HG02943 (cell line): ENCODE data around the gene CFAP141.
"Not testable (repeated sequence)": the region's sequence is repeated elsewhere in the genome, so short reads cannot be mapped to it uniquely, and the experiment has no call there.

Source experiments
- ATAC-seq: cut with Tn5 transposase; IDR thresholded peaks from one replicate; pipeline ENCODE4 v1.9.1; 2021; ENCODE audit warnings: mild to moderate bottlenecking, low read depth, moderate library complexity; ENCODE audit not compliant: unreplicated experiment

Gene CFAP141

DNA sequence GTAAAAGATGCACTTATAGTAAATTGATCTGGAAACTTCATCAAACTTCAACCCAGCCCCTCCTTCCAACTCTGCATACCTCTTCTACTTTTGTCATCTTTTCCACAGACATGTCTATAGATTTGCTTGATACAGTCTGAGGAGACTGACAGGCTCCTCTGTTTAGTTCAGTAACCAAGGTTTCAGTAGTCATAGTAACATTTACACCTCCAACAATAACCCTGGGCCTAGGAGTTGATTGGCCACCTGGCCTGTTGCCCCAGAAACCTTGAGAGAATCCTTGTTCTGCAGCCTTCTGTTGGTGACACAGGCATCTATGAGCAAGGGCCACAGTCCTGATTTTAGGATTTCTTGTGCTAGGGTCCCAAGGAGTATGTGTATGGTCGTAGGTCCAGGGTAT is at the start of gene CFAP141:
TSS of gene CFAP141 (minus strand) at position 138 of the 400 bp plus-strand sequence. CDS start at position 112, 26 bp downstream.
- ATAC-seq, result no peak

DNA sequence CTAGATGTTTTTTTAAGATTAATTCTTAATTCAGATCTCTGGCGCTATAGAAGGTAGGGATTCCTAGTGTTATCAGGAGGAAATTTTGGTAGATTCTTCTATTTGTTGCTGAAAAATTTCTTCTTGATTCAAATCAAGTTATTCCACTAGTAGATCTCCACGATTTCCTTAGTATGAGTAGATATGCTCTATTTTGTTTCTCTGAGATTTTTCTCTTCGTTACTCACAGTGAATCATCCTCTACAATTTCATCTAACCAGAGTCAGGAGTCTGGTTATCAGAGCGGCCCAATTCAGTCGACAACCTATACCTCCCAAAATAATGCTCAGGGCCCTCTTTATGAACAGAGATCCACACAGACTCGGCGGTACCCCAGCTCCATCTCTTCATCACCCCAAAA is 47.5 kb upstream of the CFAP141 start:
- ATAC-seq, result no peak

DNA sequence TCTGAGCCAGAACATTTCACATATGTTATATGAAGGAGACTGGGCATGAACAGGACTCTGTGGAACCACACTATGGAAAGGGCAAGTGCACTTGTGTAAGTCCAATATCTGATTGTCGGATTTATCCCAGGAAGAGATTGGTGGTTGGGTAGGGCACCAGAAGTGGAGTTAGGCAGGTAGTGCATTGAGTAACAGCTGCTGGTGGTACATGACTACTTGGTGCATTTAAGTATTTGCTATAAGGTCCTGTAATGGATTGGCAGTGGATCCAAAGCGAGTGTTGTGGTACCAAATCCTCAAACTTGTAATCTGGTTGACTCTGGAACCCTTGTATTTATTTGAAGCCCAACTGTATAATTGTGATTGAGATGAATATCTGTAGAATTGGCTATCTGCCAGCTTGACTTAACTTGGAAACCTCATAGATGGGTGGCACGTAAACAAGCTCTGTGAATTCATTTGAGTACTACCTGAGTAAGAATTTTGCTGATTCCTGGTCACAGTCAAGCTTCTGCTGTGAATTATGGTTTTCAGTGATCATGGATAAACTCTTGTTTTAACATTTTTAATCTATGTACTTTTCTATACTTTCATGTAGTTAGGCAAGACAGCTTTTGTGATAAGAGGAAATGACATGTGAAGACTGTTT is 35.7 kb upstream of the CFAP141 start:
- ATAC-seq, result no peak

DNA sequence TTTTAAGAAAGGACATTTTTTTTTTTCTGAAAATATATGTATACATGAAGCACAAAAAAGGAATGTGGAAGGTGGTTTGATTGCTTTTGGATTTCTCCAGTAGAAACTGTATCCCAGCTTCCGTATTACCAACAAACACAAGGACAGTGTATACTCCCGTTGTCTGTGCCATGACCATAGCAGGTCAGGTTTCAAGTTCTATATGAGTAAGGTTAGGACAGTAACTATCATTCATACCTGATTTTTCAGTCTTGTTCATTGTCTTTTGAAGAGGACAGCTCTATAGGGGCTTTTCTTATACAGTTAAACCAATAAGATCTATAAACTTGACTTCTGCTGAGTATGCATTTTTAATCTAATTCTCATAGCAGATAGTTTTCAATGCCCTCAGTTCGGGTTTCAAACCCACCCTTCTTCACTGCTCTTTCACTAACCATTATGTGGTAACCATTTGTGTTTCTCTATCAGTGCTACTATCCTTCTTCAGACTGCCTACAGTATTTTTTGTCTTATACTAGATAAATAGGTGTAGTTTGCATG is 34.2 kb upstream of the CFAP141 start:
- no peak for ATAC-seq

DNA sequence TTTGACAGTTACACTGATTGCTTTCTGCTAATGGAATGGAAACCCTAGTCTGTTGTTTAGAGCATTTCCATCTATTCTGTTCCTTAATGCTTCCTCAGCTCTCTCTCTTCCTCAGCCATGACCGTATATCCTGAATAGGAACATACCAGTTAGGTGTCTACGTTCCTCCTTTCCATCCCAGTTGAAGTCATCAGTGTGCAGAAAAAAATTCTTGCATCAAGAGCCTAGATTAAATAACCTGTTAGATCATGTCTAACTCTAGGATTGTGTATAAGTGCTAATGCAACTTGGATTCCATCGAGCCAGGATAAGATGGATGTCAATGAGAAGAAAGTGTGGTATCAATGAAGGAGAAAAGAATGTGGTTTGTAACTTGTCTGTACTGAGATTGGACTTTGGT is 33.4 kb upstream of the CFAP141 start:
- ATAC-seq, result no peak

DNA sequence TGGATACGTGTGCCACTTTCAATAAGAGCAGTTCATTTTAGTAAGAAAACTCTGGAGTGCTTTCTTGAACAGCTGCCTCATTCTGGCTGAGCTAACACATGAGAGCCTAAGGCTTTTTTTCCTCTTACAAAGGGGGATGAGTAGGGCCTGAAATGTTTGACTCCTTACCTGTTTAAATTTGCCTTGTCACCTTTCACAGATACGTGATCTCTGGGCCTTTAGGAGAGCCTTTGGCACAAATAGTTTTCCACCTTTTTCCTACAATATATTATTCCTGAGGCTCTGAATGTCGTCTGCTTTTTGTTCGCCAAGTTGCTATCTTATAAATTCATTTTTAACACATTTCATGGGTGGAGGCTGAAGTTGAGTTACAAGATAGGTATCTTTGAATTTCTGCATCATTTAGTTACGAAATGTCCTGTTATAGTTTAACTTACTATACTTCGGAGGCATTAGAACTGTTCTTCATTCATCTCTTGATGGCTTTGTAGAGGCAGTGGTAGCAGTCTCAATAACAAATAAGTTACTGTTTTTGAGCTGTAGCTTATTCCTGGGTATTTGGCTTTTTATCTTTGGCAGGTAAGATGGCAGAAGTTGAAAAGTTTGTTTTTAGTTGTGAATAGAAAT is 31.9 kb upstream of the CFAP141 start:
- no peak for ATAC-seq

DNA sequence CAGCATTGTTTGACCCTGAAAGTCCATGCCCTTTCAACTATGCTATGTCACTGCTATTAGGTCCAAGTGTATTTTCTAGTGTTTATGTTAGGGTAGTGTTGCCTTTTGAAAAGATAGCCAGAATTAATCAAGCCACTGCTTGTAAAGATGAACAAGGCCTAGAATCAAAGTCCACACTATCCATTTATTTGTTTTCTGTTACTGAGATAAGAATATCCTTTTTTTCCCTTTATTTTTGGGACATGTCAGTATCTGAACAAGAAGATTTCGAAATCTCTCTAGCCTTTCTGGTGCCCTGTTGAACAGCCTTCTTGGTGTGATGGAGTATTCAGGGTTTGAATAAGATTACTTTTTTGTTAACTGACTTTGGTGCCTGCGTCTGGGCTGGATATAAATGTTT is 31.3 kb upstream of the CFAP141 start:
- no peak for ATAC-seq

DNA sequence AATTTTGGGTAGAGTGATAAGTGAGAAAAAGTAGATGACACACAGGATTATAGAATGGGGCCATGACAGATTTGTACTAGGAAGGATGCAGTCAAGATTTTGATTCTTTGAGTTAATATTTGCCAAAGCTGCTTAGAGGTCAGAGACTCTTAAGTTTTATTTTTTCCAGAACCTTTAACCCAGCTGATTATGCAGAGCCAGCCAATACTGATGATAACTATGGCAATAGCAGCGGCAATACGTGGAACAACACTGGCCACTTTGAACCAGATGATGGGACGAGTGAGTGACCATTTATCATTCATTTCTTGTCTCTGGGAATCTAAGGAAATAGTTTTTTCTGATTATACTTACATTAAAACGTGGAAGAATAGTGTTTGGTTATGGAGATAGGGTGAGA is 30.7 kb upstream of the CFAP141 start:
- no peak for ATAC-seq

DNA sequence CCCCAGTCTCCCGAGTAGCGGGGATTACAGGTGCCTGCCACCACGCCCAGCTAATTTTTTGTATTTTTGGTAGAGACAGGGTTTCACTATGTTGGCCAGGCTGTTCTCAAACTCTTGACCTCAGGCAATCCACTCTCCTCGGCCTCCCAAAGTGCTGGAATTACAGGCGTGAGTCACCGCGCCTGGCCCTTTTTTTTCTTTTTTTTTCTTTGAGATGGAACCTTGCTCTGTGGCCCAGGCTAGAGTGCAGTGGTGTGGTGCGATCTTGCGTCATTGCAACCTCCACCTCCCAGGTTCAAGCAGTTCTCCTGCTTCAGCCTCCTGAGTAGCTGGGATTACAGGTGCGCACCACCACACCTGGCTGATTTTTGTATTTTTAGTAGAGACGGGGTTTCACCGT is 27.0 kb upstream of the CFAP141 start:
- not testable (repeated sequence) for ATAC-seq

DNA sequence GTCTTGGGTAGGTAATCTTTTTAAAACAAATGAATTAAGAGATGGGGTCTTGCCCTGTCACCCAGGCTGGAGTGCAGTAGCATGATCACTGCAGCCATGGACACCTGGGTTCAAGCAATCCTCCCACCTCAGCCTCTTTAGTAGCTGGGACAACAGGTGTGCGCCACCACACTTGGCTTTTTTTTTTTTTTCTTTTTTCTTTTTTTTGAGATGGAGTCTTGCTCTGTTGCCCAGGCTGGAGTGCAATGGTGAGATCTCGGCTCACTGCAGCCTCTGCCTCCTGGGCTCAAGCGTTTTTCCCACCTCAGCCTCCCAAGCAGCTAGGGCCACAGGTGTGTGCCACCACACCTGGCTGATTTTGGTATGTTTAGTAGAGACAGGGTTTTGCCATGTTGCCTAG is 25.0 kb upstream of the CFAP141 start:
- not testable (repeated sequence) for ATAC-seq

DNA sequence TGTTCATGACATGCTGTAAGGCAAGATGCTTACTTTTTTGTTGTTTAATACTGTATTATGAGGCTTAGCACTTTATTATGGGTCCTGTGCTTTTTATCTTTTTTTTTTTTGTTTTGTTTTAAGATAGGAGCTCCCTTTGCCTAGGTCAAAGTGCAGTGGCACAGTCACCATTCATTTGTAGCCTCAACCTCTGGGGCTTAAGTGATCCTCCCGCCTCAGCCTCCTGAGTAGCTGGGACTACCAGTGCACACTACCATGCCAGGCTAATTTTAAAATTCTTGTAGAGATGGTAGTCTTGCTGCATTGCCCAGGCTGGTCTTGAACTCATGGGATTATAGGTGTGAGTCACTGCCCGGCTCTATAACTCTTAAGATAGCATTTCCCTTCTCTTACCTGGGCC is 19.2 kb upstream of the CFAP141 start:
- no peak for ATAC-seq

DNA sequence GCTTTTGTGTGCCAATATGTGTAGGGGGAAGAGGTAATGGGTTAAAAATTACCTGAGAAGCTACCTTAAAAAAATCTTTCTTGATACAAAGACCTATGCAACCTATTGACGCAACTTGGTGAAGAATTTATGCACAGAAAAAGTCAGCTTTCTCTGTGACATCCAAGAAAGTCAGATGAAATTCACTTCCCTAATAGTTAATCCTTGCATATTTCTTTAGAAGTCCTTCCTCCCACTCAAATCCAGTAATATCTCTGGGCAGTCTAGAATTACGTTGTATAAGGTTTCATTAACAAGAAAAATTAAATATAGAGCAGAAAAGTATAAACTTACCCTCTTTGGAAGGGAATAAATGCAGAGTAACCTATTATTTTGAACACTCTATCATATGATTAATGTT is 17.5 kb upstream of the CFAP141 start:
- no peak for ATAC-seq

DNA sequence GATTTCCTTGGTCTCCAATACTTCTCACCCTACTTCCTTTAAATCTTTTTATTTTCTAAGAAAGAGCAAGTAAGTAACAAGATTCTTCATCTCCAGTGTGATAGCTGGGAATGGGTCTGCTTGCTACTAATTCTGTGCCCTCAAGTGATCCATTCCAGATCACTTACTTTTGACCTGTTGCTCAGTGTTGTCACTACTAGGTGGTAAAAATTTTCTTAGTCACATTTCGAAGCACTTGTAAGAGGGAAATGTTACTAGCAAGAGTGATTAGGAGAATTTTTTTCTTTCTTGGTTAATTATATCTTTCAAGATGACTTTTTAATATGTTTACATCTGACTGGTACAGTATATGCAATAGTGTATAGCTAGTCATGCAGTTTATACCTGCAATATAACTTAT is 16.8 kb upstream of the CFAP141 start:
- ATAC-seq, result no peak

DNA sequence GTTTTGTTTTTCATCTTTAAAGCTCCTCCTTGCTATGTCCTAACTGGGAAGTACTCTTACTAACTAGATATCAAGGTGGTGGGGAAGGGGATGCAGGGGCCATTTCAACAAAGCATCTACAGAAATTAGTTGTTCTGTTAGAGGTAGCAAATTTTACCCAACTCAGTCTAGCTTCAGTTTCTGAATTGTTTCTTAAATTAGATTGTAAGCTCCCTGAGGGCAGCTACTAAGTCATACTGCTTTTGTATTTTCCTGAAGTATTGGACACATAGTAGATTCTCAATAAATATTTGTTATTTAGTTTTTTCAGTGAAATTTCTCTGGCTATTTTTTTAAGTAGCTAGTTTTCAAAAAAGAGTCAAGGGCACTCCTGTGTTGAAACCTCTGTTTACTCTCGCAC is 16.4 kb upstream of the CFAP141 start:
- ATAC-seq, result no peak

DNA sequence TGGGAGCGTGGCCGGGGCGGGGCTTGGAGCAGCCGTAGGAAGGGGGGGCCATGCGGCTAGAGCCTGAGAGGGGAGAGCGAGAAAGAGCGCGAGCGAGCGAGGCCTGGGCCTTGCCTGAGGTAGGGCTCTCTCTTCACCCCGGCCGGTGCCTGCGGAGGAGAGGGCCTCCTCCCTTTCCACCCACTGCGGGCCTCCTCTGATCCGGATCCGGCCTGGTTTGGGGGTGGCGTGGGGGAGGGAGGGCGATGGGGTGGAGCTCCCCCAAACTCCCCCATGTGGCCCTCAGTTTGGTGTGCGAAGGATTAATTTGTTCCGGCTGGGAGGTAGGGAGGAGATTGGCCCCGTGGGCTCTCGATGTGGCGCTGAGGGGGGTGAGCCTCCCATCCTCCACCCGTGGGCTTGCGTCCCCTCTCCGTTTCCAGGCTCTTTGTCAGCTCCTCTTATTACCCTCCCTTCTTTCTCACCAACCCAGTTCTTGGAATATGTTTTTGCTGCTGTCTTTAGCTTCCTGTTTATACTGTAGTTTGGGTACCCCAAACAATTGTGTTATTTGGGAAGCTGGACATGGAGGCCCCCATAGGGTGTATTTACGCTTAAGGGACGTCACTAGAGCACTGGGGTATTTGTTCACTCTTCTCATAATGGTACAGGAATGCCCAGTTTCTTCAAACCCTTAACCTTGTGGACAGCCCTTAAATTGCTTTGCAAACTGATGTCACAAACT is 15.3 kb upstream of the CFAP141 start:
- ATAC-seq, result peak; percentile 19

DNA sequence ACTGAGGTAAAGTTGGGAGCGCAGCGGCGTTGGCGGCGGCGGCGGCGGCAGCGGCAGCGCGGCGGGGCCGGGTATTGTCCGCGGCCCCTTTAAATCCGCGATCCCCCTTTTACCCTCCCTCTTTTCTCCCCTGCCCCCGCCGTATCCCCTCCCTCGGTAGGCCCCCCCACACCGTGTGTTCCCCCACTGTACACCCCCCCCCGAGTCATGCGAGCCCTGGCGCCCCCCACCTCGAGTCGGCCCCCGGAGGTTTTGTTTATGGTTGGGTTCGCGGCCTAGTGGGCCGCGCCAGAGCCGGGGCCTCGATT is 14.8 kb upstream of the CFAP141 start:
- ATAC-seq, result no peak

DNA sequence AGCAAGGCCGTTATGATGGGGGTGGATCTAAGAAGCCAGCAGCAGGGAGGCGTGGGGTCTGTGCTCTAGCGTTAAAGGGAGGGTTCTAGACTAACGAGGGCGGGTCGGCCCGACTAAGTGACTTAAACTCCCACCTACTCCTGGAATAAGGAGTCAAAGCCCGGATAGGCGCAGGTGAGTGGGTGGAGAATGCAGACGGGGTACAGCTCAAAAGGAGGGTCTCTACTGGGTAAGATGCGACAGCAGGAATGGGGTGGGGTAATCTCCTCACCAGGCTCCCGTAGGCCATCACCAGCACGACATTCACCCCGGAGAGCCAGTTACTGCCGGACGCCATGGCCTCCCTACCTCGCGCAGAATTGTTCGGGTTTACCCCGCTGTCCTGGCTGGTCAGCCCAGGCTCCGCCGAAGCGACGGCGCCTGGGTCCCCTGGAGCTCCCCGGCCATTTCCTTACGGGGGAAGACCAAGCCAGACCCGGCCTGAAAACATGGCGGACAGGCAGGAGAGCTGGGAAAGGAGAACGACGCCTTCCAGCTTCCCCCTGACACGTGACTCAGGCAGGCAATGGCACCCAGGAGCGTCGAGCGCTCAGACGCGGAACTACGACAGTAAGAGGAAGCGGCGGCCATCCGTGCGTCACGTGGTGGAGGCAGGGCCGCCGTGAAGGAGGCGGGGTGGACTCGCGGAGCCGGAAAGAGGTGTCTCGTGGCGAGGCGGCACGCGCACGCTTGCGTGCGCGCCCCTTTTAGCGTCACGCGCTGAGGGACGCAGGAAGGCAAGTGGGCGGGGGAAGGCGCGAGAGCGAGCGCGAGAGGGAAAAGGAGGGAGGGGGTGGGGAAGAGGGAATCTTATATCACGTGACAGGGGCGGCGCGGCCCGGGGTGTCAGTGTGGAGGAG is 14.2 kb upstream of the CFAP141 start, which contains the start of gene UBAP2L:
TSS of gene UBAP2L (plus strand) at position 885 of the 899 bp plus-strand sequence. CDS start 4,169 bp downstream, outside the sequence.
- ATAC-seq, result peak; percentile 94

DNA sequence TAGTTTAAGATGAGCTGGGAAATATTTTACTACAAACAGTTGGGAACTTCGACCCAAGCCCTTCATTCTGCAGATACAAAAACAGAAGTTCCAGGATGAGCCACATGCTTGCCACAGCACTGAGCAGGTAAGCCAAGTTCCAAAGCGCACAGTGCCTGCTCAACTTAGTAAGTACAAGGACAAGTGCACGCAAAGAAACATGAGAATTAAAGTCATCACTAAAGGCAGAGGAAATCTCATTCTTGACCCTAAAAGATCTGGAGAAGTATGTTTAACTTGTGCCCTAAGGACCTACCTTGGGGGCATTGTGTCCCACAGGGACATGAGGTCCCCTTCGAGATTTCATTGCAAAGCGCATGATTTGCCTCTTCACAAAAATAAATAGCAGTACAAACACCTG is 13.4 kb upstream of the CFAP141 start:
- no peak for ATAC-seq

DNA sequence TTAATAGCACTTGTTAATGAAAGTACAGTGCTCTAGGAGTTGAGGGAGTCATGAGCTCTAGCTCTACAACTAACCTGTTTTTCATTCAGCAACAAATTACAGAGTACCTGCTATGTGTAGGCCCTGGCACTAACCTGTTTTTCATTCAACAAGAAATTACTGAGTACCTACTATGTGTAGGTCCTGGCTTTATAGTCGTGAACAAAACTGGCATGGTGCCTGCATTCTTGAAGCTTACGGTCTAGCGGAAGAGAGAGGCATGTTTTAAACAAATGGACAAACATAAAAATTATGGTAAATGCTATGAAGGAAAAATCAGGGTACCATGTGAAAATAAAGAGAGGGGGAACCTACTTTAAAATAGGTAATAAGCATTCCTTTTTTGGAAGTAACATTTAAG is 12.4 kb upstream of the CFAP141 start:
- no peak for ATAC-seq

DNA sequence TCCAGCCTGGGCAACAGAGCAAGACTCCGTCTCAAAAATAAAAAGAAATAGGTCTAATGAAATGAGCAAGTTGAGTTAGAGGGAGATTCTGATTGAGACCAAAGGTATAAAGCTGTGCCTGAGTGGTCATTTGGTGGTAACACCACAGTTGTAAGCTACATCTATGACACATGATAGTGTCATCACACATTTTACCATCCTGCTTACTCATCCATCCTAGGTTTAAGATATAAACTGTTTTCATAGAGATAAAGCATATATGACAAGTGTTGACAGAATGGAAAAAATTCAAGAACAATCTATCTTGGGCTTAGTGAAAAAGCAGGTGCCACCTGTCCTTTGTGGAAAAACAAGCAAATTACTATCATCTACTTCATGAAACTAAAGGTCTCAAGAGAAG is 7.1 kb upstream of the CFAP141 start:
- no peak for ATAC-seq

DNA sequence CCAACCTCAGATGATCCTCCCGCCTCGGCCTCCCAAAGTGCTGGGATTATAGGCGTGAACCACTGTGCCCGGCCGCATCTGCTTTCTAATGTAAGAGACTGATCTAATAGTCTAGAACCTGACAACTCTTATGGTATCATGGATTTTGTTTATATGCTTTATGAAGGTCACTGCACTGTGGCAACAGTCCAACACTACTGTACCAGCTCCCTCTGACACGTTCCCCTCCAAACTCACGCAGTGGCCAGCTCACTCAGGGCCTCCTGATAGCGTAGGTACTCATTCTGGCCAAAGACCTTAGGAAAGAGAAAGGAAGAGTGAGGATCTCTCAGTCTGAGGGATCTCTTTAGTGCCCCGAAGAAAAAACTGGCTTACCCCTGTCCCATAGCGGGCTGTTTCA is 6.0 kb upstream of the CFAP141 start:
- ATAC-seq, result no peak
